Stimulated activated CD8-positive, alpha-beta memory T cell treated with anti-CD3 and anti-CD28 coated beads, Interleukin-4, amount 100 ng/mL, for 4 hours (primary cell): ENCODE results near the gene OR51B6.
"Not testable (repeated sequence)": the region's sequence is repeated elsewhere in the genome, so short reads cannot be mapped to it uniquely, and the experiment has no call there.

Experiments used
- DNase-seq, 2 donors: peaks; one replicate each; pipeline ENCODE4 v3.0.0-alpha.2; 2020; ENCODE audit warnings: low read depth in 2 of 2, low spot score in 1 of 2

OR51B6 gene

DNA sequence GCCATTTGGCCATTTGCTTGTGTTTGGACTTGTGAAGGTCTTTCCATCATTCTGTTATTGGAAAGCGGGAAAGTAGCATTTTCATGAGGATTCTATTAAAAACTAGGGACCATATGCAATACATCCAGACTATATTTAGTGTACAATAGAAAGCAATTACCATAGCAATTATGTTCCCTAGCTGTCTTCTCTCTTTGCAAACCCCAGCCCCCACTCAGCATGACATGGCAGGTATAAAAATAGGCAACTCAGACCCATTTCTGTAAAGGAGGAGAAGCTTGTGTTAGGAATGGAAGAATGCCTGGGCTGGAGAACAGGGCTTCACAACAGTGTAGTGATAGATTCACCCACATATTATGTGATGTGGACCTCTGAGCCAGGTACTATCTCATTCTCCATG, 12.4 kb downstream of the OR51B6 start:
- DNase-seq: no peak

DNA sequence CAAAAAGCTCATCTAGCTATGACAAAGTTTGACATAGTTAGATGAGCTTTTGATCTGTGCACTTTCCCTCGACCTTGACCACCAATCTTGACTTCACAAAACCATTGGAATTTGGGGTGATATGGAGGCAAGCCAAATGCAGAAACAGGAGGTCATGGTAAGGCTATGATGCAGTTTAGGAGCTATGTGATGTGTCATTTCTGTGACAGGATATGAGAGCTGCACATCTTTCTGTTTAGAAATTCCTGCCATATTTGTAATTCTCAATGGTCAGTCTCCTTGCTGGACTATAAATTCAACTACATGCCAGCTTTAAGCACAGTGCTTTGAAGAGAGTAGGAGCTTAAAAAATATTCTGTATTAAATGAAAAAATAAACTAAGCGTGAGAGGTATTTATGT, 12.9 kb downstream of the OR51B6 start:
- DNase-seq: no peak

- not testable (repeated sequence) for DNase-seq
Observed at GRCh38 chr11:5366365-5366764, 15.1 kb downstream of the OR51B6 start.

- no peak for DNase-seq
Observed at GRCh38 chr11:5366856-5367255, 15.5 kb downstream of the OR51B6 start.

- DNase-seq: no peak
Observed at GRCh38 chr11:5367448-5368074, 16.3 kb downstream of the OR51B6 start.

- no peak for DNase-seq
Observed at GRCh38 chr11:5368502-5369043, 17.3 kb downstream of the OR51B6 start.

GRCh38 chr11:5369789-5370188, 18.5 kb downstream of the OR51B6 start:
- no peak for DNase-seq

GRCh38 chr11:5380740-5381342, 29.5 kb downstream of the OR51B6 start:
- no peak for DNase-seq

DNA sequence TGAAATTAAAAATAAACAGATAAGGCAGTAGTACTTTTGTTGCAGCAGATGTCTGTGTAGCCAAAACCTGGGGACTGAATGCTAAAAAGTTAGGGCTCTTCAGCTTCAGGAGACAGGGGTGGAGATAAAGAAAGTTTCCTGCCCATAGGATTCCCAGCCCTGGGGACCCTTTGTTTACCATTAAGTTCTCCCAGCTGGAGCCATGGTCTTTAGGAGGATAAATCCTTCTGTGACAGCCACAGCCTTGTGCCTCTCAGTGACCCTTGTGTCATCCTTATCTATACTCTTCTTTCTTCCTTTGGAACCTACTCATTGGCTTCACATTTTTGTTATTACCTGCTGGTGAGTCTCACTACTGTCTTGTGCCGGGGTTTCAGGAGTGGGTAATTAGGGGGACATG, 32.3 kb downstream of the OR51B6 start, which contains the start of gene OR51M1:
OR51M1 (plus strand) TSS at position 237 of the 400 bp plus-strand sequence. CDS start 5,587 bp downstream, outside the sequence.
- DNase-seq: no peak

DNA sequence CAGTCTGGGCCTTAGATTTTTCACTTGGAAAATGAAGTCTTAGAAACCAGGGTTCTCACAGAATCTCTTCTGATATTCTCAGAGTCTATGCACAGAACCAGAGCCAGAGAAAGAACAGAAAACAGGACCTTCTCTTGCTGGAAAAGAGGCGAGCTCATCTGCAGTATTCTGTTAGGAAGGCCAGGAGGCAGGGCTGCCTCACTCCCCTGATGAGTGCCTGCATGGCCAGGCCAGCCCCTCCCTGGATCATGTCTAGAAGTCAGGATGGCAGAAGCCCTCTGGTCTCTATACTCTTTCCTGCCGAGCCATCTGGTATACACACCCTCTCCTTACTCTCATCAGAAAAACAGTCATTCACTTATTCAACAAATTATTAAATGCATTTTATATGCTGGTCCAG, 33.0 kb downstream of the OR51B6 start:
- no peak for DNase-seq

DNA sequence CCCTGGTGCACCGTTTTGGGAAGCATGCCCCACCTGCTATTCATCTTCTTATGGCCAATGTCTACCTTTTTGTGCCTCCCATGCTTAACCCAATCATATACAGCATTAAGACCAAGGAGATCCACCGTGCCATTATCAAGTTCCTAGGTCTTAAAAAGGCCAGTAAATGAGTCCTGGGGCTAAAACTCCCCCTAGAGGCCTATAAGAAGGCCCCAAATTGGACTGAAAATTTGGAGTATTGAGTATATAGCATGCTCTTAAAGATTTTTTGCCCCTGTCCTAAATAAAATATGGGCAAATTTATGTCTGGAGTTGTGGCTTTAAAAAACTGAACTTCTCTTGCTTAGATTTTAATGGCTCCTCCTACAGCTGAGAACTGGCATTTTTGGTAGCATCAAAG, 38.9 kb downstream of the OR51B6 start:
- DNase-seq: no peak

- no peak for DNase-seq
Observed at GRCh38 chr11:5394091-5394490, 42.8 kb downstream of the OR51B6 start.

GRCh38 chr11:5398936-5399335, 47.6 kb downstream of the OR51B6 start:
- no peak for DNase-seq
